ENCODE results near the gene POU2AF2.
"Not testable (repeated sequence)": the region's sequence is repeated elsewhere in the genome, so short reads cannot be mapped to it uniquely, and the experiment has no call there.

POU2AF2 gene

GRCh38 chr11:111245425-111245824, at the start of gene POU2AF2:
Gene POU2AF2, plus strand, starts transcription at chr11:111245725. Its CDS starts 129 bp downstream, at chr11:111245854.
- DNase-seq, result no peak

DNA sequence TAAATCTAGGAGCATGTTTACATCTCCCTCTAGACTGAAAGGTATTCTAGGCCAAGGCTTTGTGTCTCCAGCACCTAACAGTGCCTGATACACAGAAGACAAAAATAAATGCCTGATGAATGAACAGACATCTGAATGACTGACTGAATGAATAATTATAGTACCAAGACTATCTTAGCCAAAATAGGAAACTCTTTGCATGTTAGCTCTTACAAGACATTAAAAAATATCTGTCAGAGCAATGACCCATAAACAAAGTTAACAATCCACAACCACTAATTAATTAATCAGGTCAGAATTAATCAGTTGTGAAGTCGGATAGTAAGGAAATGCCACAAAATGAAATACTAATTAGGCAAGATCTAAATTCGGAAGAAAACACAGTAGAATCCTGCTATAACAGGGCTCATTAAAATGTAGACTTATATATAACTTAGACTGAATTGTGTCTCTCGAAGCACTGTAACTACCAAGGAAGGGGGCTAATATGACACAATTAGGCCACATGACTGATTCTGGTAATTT, 45.5 kb upstream of the POU2AF2 start:
- DNase-seq, result no peak

GRCh38 chr11:111204211-111204610, 41.3 kb upstream of the POU2AF2 start:
- no peak for DNase-seq

DNA sequence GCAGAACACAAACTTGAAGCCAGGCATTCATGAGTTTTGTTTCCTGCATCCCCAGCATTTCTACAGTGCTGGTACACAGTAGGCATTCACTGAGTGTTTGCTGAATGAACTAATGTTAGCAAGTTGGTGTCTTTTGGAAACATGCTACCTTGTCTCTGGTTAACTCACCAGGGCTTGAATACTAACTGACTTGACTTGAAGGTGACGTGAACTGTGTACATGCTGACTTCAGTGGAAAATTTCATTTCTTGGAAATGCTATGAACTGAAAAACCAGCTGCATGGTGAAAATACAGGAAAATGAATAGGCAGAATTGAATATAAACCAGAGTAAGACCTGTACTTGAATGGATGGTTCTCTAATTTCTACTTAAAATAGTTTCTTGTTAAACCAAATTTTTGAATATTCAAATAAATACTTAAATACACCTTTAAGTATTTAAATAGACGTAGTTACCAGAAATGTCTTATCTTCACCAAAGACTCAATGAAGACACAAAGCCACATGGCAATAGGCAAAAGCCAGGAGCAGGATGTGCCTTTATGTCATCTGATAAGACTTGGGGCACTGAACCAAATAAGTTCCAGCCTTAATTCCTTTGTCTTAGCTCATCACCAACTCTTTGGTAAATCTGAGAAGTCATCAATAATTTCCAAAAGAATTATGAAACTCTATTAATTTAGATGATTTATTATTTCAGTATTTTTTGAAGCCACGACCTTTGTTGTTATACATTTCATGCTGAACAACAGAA, 39.7 kb upstream of the POU2AF2 start:
- no peak for DNase-seq

DNA sequence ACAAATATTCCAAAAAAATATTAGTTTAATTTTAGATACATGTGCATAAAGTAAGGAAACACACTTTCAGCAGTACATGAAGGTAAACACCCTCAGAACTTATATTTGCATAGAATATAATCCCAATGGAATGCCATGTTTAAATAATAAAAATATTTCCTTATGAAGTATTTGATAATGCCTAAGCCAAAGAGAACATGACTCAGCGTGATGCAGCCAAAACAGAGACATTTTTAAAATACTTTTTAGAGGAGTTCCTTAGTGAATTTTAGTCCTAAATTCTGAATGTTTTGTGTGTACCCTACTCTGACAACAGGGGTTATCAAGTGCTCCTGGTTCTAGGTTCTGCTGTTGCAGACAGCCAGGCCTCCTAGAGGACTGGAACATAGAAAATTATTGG, 39.1 kb upstream of the POU2AF2 start:
- no peak for DNase-seq

DNA sequence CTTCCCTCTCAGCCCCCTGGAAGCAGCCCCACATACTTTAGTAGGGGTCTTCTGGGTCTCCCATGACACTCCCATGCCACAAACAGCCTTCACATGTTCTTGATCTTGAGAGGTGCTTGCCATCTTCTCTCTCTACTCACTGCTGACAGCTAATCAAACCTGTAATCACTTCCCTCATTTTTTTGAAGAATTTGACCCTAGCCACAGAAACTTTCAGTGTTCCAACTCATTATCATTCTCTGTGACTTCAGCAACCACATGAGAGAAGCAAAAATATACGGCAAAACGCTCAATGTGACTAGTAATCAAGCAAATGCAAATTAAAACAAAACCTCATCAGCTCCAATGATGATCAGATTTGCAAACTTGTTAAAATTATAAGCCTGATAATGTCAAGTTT, 38.3 kb upstream of the POU2AF2 start:
- DNase-seq, result no peak

GRCh38 chr11:111209543-111210355, 35.8 kb upstream of the POU2AF2 start:
- no peak for DNase-seq

- DNase-seq, result no peak
These were observed 32.3 kb upstream of the POU2AF2 start for GRCh38 chr11:111213256-111213655.

GRCh38 chr11:111220721-111221120, 24.8 kb upstream of the POU2AF2 start:
- DNase-seq, result no peak

DNA sequence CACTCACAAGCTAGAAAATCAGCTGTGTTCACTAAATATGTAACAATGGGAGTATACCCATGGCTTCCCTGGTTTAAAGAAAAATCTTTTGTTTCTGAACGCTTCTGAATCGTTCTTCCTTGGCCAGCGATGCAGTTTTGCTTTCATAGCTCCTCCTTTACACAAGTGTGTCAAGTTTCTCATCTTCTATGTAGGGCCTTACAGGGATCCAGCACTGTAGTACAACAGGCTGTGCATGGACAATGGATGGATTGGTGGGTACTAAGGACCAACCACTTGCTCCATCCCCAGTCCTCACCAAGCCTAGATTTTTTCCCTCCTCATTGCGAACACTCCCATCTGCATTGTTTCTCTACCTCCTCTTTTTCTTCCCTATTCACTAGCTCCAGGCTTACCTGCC, 24.3 kb upstream of the POU2AF2 start:
- DNase-seq, result no peak

GRCh38 chr11:111221936-111222335, 23.6 kb upstream of the POU2AF2 start:
- not testable (repeated sequence) for DNase-seq

DNA sequence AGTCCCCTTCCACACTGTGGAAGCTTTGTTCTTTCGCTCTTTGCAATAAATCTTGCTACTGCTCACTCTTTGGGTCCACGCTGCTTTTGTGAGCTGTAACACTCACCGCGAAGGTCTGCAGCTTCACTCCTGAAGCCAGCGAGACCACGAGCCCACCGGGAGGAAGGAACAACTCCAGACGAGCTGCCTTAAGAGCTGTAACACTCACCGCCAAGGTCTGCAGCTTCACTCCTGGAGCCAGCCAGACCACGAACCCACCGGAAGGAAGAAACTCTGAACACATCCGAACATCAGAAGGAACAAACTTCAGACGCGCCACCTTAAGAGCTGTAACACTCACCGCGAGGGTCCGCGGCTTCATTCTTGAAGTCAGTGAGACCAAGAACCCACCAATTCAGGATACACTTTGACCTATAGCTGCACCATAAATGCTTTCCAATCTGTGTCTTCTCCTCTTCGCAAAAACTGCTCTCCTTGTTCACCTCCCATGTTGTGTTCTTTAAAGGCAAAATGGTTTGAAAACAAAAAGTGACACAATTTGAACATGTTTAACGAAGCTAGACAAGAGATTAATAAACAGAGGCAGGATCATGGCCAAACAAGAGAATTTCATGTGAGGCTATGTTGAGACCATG, 22.6 kb upstream of the POU2AF2 start:
- not testable (repeated sequence) for DNase-seq

GRCh38 chr11:111225881-111226280, 19.6 kb upstream of the POU2AF2 start:
- no peak for DNase-seq

DNA sequence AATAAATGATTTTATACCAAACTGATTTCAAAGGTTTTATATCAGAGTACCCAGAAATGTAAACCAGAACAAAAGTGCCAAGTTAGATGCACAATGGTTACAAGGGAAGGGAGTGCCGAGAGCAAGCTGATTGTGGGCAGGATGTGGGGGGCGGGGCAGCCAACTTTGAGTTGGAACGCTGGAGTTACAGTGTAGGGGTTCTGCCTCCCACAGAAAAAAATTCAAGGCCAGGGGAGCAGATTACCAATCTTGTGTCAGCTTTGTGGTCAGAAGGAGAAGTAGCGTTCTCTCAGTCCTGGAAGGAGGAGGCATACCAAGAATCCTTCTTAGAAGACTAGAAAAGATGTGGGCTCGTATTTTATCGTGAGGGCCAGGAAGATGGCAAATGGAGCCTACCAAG, 15.9 kb upstream of the POU2AF2 start:
- no peak for DNase-seq

GRCh38 chr11:111230122-111230465, 15.4 kb upstream of the POU2AF2 start:
- no peak for DNase-seq

DNA sequence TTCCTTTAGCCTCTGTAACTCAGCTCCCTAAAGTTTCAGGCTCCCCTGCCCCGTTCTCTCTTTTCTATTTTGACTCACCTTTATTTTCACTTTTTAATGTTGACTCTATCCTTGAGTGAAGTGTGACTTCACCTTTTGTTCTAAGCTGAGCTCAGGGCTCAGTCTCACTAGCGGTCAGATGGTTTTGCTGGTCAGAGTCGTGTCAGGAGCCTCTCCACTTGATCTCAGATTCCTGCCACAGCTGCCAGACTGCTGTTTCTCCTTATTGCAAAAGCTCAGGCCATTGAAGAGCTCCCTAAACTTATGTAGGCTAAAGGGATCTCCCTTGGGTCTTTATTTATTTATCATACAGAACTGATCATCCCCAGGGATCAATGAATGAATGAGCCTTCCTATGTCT, 13.7 kb upstream of the POU2AF2 start:
- no peak for DNase-seq

- no peak for DNase-seq
These were observed 9.1 kb upstream of the POU2AF2 start for GRCh38 chr11:111236383-111236782.

DNA sequence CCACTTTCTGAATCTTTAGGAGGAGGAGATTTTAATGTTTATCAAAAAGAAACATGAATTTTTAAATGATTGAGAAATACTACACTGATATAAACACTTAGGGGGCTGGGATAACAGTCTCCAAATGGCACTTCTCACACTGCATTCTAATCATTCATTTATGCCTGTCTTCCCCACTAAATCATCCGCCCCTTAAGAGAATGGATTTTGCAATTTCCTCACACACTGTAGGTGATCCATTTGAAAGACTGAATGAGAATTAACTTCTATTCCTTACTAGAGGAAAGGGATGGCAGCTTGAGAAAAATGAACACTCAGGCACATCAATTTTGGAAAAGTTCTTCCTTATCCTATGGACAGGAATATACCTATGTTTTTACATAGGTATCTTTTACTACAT, 7.6 kb upstream of the POU2AF2 start:
- DNase-seq, result no peak

- DNase-seq, result no peak
These were observed 1.4 kb downstream of the POU2AF2 start for GRCh38 chr11:111246956-111247355.

DNA sequence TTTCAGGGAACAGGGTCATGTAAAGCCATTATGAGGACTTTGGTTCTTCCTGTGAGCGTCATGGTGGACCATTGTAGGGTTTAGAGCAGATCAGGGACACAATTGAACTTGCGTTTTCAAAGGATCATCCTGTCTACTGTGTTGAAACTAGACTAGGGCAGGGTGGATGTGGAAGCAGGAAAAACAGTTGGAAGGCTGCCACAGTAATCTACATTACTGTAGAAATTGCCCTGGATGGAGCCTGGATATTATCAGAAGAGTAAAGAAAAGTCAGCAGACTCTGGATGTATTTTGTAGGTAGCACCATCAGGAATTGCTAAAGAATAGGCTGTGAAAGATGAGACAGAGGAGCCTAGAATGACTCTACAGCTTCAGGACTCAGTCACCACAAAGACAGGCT, 5.4 kb downstream of the POU2AF2 start:
- DNase-seq, result no peak

DNA sequence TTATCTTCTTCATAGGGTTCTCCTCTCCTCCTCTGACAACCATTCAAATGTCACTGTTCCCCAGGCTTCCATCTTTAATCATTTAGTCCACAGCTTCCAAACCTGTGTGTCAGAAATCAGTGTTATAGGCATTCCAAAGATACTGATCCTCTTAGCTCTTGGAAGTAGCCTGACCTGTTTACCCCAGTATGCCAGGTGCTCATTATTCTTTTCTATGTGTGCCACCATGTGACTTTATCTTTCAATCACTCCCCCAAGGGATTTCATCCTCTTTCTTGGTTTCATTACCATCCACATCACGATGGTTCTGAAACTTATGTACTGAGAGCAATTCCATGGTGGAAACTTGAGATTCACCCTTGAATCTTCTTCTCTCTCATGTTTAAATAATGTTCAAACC, 7.6 kb downstream of the POU2AF2 start:
- DNase-seq, result no peak

DNA sequence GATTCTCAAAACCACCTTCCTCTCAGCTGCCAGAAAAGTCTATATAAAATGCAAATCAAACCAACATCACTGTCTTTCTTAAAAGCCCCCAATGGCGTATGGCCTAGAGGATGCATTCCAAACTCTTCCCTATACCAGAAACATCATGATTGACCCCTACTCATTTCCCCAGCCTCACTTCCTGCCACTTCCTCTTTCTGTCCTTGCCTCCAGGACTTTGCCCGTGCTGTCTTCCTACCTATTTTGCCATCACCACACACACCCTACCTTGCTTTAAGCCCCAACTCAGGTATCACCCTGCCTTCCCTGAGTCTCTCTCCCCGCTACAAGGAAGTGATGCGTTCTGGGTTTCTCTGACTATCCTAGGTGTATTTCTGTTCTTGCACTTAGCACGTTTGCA, 8.1 kb downstream of the POU2AF2 start:
- DNase-seq, result no peak

DNA sequence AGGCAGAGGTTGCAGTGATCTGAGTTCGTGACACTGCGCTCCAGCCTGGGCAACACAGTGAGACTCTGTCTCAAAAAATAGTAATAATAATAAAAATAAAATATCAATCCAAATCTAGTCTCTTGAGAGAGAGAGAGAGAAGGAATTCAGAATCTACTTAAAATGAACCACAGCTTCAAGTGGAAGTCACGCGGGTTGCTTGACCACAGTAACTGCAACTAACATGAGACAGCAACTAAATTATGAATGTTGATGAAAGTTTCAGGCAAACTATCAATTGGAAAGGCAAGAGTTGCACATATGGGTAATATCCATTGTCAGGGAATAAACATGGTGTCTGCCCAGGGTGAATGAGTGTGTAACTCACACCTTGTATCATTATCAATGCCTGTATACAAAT, 12.5 kb downstream of the POU2AF2 start:
- DNase-seq, result no peak

DNA sequence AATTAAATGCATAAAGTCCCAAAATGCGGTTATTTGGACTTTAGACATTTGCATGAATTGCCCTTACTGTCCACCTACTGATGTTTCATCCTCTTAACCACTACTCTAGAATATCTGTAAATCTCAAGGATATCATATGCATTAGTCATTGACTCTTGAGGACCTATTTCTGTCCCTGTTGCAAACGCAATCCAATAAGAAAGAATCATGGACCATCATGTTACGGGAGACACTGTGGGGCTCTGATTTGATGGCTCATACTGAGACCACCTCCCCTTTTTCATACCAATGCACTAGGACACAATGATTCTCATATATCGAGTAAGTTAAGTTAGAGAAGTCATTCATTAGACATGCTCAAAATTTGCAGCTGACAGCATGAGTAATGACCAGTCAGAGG, 14.4 kb downstream of the POU2AF2 start:
- no peak for DNase-seq

All from NCI-H1436 (cell line).